HepG2 (cell line): ENCODE data around the gene DOK7. TPM values are rescaled to one million over a fixed set of nuclear protein-coding genes. Genes with fewer than 3 reads are reported as not detected.

Source experiments
- ATAC-seq: fragments of 200-7000 bp; cut with Tn5 transposase; 3 replicates; pipeline ENCODE4 v1.9.1; 2020; ENCODE audit warnings: mild to moderate bottlenecking, moderate library complexity
- BruUV-seq: library from RNA; stranded (reverse); fragments of 400-500 nt; replicated peaks from 2 replicates; lab custom pipeline; 2021; lab: Mats Ljungman, UMichigan
- CTCF ChIA-PET: fragments of 300-600 bp; formaldehyde crosslinking; extraction: SDS; loops from one replicate; lab custom pipeline; 2021; ENCODE audit warnings: low total read pairs, inconsistent platforms, low intra/inter-chr PET ratio; lab: Yijun Ruan, JAX
- POLR2A ChIA-PET: fragments of 350-600 bp; sonication (Branson Sonifier 250); formaldehyde crosslinking; loops from one replicate; lab custom pipeline; 2020; ENCODE audit warnings: antibody characterized with exemption, inconsistent platforms; lab: Yijun Ruan, JAX
- DNase-seq: peaks from one replicate; pipeline ENCODE4 v3.0.0-alpha.2; 2015; ENCODE audit warnings: low spot score
- FAIRE-seq: peaks from 3 replicates; lab custom pipeline; 2011; peaks lifted over from hg19 to GRCh38; lab: Jason Lieb, UNC
- H2AFZ ChIP-seq: one replicate; pipeline ENCODE4 v1.6.1; 2011; ENCODE audit warnings: low read length, inconsistent platforms
- H3K27ac ChIP-seq: fragments of 300-600 bp; 3 replicates; pipeline ENCODE4 v1.8.0; 2011; ENCODE audit warnings: mixed run types, mild to moderate bottlenecking, mixed read lengths, low read length, inconsistent platforms; ENCODE audit not compliant: insufficient read depth; ENCODE audit errors: extremely low read length
- H3K27me3 ChIP-seq, 2 experiments: fragments of 200-600 bp in 1 of 2; 2 replicates in 1 of 2; 3 replicates in 1 of 2; pipeline versions ENCODE4 v1.6.0 to v1.8.0; 2011; ENCODE audit warnings: low read length in 2 of 2, mild to moderate bottlenecking in 2 of 2, moderate library complexity in 2 of 2, inconsistent platforms in 1 of 2; ENCODE audit not compliant: insufficient read depth in 2 of 2, control insufficient read depth in 1 of 2
- H3K36me3 ChIP-seq, 2 experiments: fragments of 200-600 bp in 1 of 2; replicated peaks in 1 of 2; 2 replicates in 1 of 2; 3 replicates in 1 of 2; pipeline versions ENCODE4 v1.5.1 to v1.8.0; 2011; ENCODE audit warnings: low read length in 2 of 2, inconsistent platforms in 1 of 2; ENCODE audit not compliant: insufficient read depth in 2 of 2, control insufficient read depth in 1 of 2
- H3K4me1 ChIP-seq: 2 replicates; pipeline ENCODE4 v1.5.1; 2012; ENCODE audit warnings: low read length, inconsistent platforms; ENCODE audit not compliant: insufficient read depth
- H3K4me2 ChIP-seq: 2 replicates; pipeline ENCODE4 v1.6.0; 2011; ENCODE audit warnings: low read depth, low read length, inconsistent platforms
- H3K4me3 ChIP-seq, 3 experiments: fragments of 200-600 bp in 1 of 3; sonication (generic), shearing (Covaris generic) in 1 of 3; replicated peaks in 1 of 3; 2 replicates each; pipeline ENCODE4 v1.5.1; 2011 to 2016; ENCODE audit warnings: low read length in 3 of 3, inconsistent platforms in 2 of 3, low read depth in 2 of 3, mild to moderate bottlenecking in 2 of 3, control low read depth in 1 of 3, mixed read lengths in 1 of 3; ENCODE audit not compliant: insufficient read depth in 1 of 3
- H3K79me2 ChIP-seq: one replicate; pipeline ENCODE4 v1.6.1; 2011; ENCODE audit warnings: low read length, inconsistent platforms; ENCODE audit not compliant: insufficient read depth
- H3K9ac ChIP-seq: 2 replicates; pipeline ENCODE4 v1.6.0; 2011; ENCODE audit warnings: mild to moderate bottlenecking, low read depth, low read length, inconsistent platforms; ENCODE audit not compliant: insufficient read depth
- H3K9me3 ChIP-seq: 2 replicates; pipeline ENCODE4 v1.5.1; 2012; ENCODE audit warnings: mild to moderate bottlenecking, low read length
- H4K20me1 ChIP-seq: 2 replicates; pipeline ENCODE4 v1.6.0; 2011; ENCODE audit warnings: inconsistent platforms, mild to moderate bottlenecking, low read length, moderate library complexity; ENCODE audit not compliant: insufficient read depth
- ATF3 ChIP-seq: sonication (generic); formaldehyde crosslinking; IDR thresholded peaks from 2 replicates; pipeline ENCODE4 v1.4.0; 2020; ENCODE audit warnings: missing genetic modification reagents
- ATF7 ChIP-seq, 2 experiments: fragments of 450-650 bp in 1 of 2; sonication (generic) in 1 of 2; formaldehyde crosslinking in 1 of 2; IDR thresholded peaks; 2 replicates each; pipeline versions ENCODE4 v1.4.0 to v1.6.1; 2016 to 2020; ENCODE audit warnings: antibody characterized with exemption in 1 of 2, mild to moderate bottlenecking in 1 of 2, missing genetic modification reagents in 1 of 2
- MNT ChIP-seq: fragments of 450-650 bp; IDR thresholded peaks from 2 replicates; pipeline ENCODE4 v1.6.1; 2016
- ZNF138 ChIP-seq: sonication (generic); formaldehyde crosslinking; IDR thresholded peaks from 2 replicates; pipeline ENCODE4 v1.5.0; 2020; ENCODE audit warnings: mild to moderate bottlenecking, low read depth, missing genetic modification reagents
- ZNF850 ChIP-seq: sonication (generic); formaldehyde crosslinking; conservative IDR thresholded peaks from 2 replicates; pipeline ENCODE4 v1.9.0; 2021; ENCODE audit warnings: mild to moderate bottlenecking, missing genetic modification reagents
- WGBS: methylation state at CpG from one replicate; pipeline ENCODE4 v1.1.6; 2017; ENCODE audit warnings: low lambda C conversion rate; 5-methylcytosine and 5-hydroxymethylcytosine counted together
- in situ Hi-C: cut with HindIII; loops from 2 replicates; pipeline ENCODE4 v1.10.0; 2017; ENCODE audit warnings: low pct_unique_long_range_greater_than_20kb; ENCODE audit not compliant: extremely low pct_ligation_motif_present
- intact Hi-C: fragments of 100-400 bp; cut with micrococcal nuclease; formaldehyde crosslinking; loops from one replicate; pipeline ENCODE4 v1.10.0; 2022; ENCODE audit not compliant: unreplicated experiment
- polyA plus RNA-seq, 8 experiments: library from polyadenylated mRNA; depleted of rRNA in 3 of 8; stranded (reverse) in 7 of 8; unstranded in 1 of 8; fragments of >200 nt; fragmentation: Illumina TruSeq in 4 of 8; extraction: Trizol in 4 of 8; gene quantifications; 2 replicates each; pipeline versions ENCODE4 v1.2.1 to v1.2.3, GENCODE V29; 2011 to 2016; ENCODE audit warnings: low read depth in 4 of 8, missing spikeins in 1 of 8, mixed read lengths in 1 of 8; ENCODE audit not compliant: insufficient read depth in 1 of 8
- total RNA-seq, 5 experiments: library from RNA; depleted of rRNA; stranded (reverse); fragments of >200 nt; fragmentation: Illumina TruSeq; extraction: Trizol; gene quantifications; 2 replicates each; pipeline ENCODE4 v1.2.3, GENCODE V29; 2016; ENCODE audit warnings: low read depth in 1 of 5

Gene DOK7
- total and polyA plus RNA-seq, 2 of the 13 experiments (the other 11 are each of a cell fraction or from before 2014, with no cell fraction given) = 0.03 to 0.07 TPM

DNA sequence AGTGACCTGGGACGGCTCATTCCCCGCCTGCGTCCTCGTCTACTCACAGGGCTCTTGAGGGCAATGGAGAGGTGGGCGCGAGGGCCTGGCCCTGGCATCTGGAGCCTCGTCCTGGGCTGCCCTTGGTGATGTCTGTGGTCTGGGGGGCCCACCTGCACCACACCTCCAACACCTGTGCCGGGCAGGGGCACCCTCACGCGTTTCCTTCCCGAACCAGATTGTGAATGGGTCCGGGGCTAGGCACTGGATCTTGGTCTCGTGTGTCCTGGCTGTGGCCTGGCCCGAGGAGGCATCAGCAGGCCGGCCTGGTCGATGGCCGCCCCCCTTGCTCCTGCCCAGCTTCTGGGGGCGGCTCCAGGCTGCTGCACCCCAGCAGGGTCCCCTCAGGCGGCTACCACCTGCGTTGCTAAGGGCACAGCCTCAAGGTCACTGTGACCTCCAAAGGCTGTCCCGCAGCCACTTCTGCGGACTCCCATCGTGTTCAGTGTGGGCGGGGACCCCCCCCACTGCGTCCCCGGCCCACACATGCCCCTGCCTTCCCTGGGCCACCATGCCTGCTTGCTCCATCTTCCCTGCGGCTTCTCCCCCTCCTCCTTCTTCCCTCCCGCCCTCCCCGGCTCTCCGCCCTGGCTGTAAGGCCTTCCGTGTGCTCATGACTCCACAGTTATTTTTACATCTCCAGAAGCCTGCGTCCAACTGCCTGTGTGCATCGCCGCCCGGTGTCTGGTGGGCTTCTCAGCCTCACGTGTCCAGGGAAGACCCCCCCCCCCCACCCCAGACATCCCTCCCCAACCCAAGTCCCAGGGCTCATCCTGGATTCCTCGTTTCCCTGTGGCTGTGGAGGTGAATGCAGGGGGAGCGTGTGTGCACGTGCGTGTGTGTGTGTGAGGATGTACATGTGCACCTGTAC, 3.8 kb downstream of the DOK7 start:
- POLR2A ChIA-PET = no interaction called here

DNA sequence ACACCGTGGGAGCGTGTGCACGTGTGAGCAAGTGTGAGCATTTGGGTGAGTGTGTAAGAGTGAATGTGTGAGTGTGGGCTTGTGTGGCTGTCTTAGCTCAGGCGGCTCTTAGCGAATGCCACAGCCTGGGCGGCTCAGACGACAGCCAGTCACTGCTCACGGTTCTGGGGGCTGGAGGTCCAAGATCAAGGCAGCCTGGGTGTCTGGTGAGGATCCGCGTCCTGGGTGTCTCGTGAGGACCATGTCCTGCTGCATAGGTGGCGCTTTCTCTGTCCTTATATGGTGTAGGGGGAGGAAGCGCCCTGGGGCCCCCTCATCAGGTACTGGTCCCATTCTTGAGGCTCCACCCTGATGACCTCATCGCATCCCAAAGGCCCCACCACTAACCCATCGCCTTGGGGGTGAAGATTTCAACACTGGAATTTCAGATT, 4.5 kb downstream of the DOK7 start:
- ChIA-PET CTCF (no interaction called here), POLR2A (no interaction called here)
- Histone ChIP-seq H4K20me1 (no peaks in the 10 kb centered on the region), H3K27ac (no peak overlapping the region), H3K4me3 (no peak overlapping the region), H3K36me3 (no peaks in the 10 kb centered on the region), H3K9ac (no peak overlapping the region), H3K9me3 (no peaks in the 10 kb centered on the region), H3K4me2 (no peak overlapping the region), H3K79me2 (no peaks in the 10 kb centered on the region), H2AFZ (no peak overlapping the region), H3K4me1 (peaks cover 22% of the 10 kb centered on the region), H3K27me3 (peaks cover 26 to 70% of the 10 kb centered on the region in 2 experiments)
- intact Hi-C loops = no loop called here
- no peak for FAIRE-seq
- TF ChIP-seq ZNF850 = no peak
- peak; percentile 52 for TF ChIP-seq ATF7 (IDR thresholded peaks at IDR 0.05)
- TF ChIP-seq ATF7 (CRISPR knock-in tag; IDR thresholded peaks at IDR 0.05) = no peak
- TF ChIP-seq ATF3 (CRISPR knock-in tag) = no peak
- BruUV-seq = no TSS peak
- in situ Hi-C loops = no loop called here
- ATAC-seq = no peak
- DNase-seq = no peak
- 64% methylated on average over 14 of the region's 15 CpGs for WGBS

More for the DNA sequence above, 3.8 kb downstream of the DOK7 start:
- CTCF ChIA-PET = interaction anchor here (1.1 kb wide), 1 partner anchor 360 kb away, joined by 4 read pairs; no protein-coding TSS in a partner anchor
- Histone ChIP-seq H3K27me3 (peaks cover 26 to 70% of the 10 kb centered on the region in 2 experiments), H3K4me3 (no peak overlapping the region)
- intact Hi-C loops = no loop called here
- DNase-seq = no peak
- WGBS = 50% methylated on average over 16 of the region's 40 CpGs
- TF ChIP-seq MNT (peak; percentile 50), ZNF138 (CRISPR knock-in tag) (no peak)
- TF ChIP-seq, all 625 proteins: peak for 1
- no peak; the same call in 1 of the 3 replicates for ATAC-seq
- Histone ChIP-seq H3K79me2 (no peaks in the 10 kb centered on the region), H4K20me1 (no peaks in the 10 kb centered on the region), H3K4me2 (no peak overlapping the region; the same call in 1 of the 2 replicates), H2AFZ (no peak overlapping the region), H3K9me3 (no peaks in the 10 kb centered on the region), H3K27ac (no peak overlapping the region), H3K36me3 (no peaks in the 10 kb centered on the region), H3K4me1 (peaks cover 29% of the 10 kb centered on the region), H3K9ac (no peak overlapping the region)
- no peak for FAIRE-seq
- no TSS peak for BruUV-seq
- in situ Hi-C loops = no loop called here
